SU-DHL-6 (cell line): ENCODE measurements around the gene L3MBTL4.

Source experiments
- H2AFZ ChIP-seq: fragments of 200-600 bp; sonication (generic); 2 replicates; pipeline ENCODE4 v1.6.1; 2014; ENCODE audit warnings: low read depth, mild to moderate bottlenecking, moderate library complexity, mixed read lengths, antibody characterized with exemption, low read length; ENCODE audit not compliant: severe bottlenecking
- H3F3A ChIP-seq: fragments of 200-600 bp; shearing (Covaris generic); 2 replicates; pipeline ENCODE4 v1.6.0; 2016; ENCODE audit warnings: antibody characterized with exemption, mild to moderate bottlenecking; ENCODE audit not compliant: insufficient read depth
- H3K27ac ChIP-seq: fragments of 200-600 bp; sonication (generic); 2 replicates; pipeline ENCODE4 v1.5.1; 2016; ENCODE audit warnings: low read depth, mild to moderate bottlenecking, low read length, moderate library complexity, mixed read lengths
- H3K27me3 ChIP-seq: fragments of 200-600 bp; sonication (generic), shearing (Covaris generic); 2 replicates; pipeline ENCODE4 v1.6.0; 2014; ENCODE audit warnings: mild to moderate bottlenecking, low read length
- H3K36me3 ChIP-seq: fragments of 200-600 bp; sonication (generic); 2 replicates; pipeline ENCODE4 v1.6.1; 2014; ENCODE audit warnings: mild to moderate bottlenecking, low read length, mixed read lengths
- H3K4me2 ChIP-seq: fragments of 300-600, 200-600 bp; shearing (Covaris generic), sonication (generic); 2 replicates; pipeline ENCODE4 v1.6.0; 2014; ENCODE audit warnings: low read length, low read depth, mild to moderate bottlenecking; ENCODE audit not compliant: poor library complexity, severe bottlenecking
- H3K4me3 ChIP-seq: fragments of 200-600 bp; sonication (generic); 2 replicates; pipeline ENCODE4 v1.5.1; 2014; ENCODE audit warnings: antibody characterized with exemption, low read length, mild to moderate bottlenecking, mixed read lengths; ENCODE audit not compliant: insufficient read depth, poor library complexity, severe bottlenecking
- H3K79me2 ChIP-seq: fragments of 200-600 bp; sonication (generic); 2 replicates; pipeline ENCODE4 v1.6.1; 2014; ENCODE audit warnings: mild to moderate bottlenecking, low read length, moderate library complexity; ENCODE audit not compliant: insufficient read depth
- H3K9ac ChIP-seq: fragments of 200-600 bp; sonication (generic); 2 replicates; pipeline ENCODE4 v1.7.0; 2014; ENCODE audit warnings: mild to moderate bottlenecking, low read length
- H3K9me2 ChIP-seq: fragments of 200-600 bp; sonication (generic); replicated peaks from 2 replicates; pipeline ENCODE4 v1.6.1; 2014; ENCODE audit warnings: low read length; ENCODE audit not compliant: insufficient read depth
- H3K9me3 ChIP-seq: fragments of 200-600 bp; sonication (generic); 2 replicates; pipeline ENCODE4 v1.6.1; 2014; ENCODE audit warnings: low read length, mixed read lengths; ENCODE audit not compliant: insufficient read depth
- H4K20me1 ChIP-seq: fragments of 200-600 bp; sonication (generic); 2 replicates; pipeline ENCODE4 v1.6.1; 2014; ENCODE audit warnings: low read depth, mild to moderate bottlenecking, antibody characterized with exemption, low read length, moderate library complexity, mixed read lengths
- EZH2phosphoT487 ChIP-seq: fragments of 200-600 bp; sonication (generic), shearing (Covaris generic); conservative IDR thresholded peaks from 2 replicates; pipeline ENCODE4 v1.6.1; 2018; ENCODE audit warnings: mild to moderate bottlenecking, antibody characterized with exemption, low read length, moderate library complexity, mixed read lengths
- TF ChIP-seq, protein P1 (sequence below): fragments of 200-600 bp; sonication (generic); IDR thresholded peaks from one replicate; pipeline ENCODE4 v1.5.1; 2017; ENCODE audit warnings: antibody characterized with exemption, mild to moderate bottlenecking, low read length, moderate library complexity; ENCODE audit not compliant: insufficient read depth, poor library complexity, severe bottlenecking

The L3MBTL4 gene

DNA sequence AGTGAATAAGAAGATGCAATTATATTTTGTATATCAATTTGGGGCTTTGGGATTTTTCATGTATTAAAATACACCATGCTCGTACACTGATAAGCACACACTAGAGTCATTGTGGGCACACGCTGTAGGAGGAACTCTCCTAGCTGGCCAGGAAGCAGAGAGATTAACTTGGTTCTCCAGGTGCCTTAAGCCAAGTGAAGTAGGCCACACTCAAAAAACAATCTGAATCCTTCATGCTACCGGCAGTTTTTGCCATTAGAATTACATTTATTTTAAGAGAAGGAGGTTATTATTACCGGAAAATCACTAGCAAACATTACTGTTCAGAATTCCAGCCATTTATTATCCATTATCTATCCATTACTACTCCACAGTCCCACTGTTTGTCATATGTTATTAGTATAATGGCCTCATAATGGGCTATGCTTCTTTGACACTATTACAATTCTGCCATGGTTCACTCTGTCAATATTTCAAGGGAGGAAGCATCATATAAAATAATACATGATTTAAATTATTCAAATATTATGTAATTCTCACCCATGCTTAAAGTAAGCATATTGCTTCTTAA is 214.4 kb downstream of the L3MBTL4 start:
- Histone ChIP-seq H3F3A (no peaks in the 10 kb centered on the region), H3K27ac (no peak overlapping the region), H4K20me1 (no peaks in the 10 kb centered on the region), H2AFZ (no peak overlapping the region), H3K36me3 (no peaks in the 10 kb centered on the region), H3K4me2 (no peak overlapping the region), H3K9me3 (no peaks in the 10 kb centered on the region), H3K27me3 (no peaks in the 10 kb centered on the region), H3K9ac (no peak overlapping the region), H3K9me2 (no peaks in the 10 kb centered on the region), H3K4me3 (no peak overlapping the region), H3K79me2 (no peaks in the 10 kb centered on the region)
- TF ChIP-seq EZH2phosphoT487: no peak
- TF ChIP-seq, protein P1, sequence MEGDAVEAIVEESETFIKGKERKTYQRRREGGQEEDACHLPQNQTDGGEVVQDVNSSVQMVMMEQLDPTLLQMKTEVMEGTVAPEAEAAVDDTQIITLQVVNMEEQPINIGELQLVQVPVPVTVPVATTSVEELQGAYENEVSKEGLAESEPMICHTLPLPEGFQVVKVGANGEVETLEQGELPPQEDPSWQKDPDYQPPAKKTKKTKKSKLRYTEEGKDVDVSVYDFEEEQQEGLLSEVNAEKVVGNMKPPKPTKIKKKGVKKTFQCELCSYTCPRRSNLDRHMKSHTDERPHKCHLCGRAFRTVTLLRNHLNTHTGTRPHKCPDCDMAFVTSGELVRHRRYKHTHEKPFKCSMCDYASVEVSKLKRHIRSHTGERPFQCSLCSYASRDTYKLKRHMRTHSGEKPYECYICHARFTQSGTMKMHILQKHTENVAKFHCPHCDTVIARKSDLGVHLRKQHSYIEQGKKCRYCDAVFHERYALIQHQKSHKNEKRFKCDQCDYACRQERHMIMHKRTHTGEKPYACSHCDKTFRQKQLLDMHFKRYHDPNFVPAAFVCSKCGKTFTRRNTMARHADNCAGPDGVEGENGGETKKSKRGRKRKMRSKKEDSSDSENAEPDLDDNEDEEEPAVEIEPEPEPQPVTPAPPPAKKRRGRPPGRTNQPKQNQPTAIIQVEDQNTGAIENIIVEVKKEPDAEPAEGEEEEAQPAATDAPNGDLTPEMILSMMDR: no peak

DNA sequence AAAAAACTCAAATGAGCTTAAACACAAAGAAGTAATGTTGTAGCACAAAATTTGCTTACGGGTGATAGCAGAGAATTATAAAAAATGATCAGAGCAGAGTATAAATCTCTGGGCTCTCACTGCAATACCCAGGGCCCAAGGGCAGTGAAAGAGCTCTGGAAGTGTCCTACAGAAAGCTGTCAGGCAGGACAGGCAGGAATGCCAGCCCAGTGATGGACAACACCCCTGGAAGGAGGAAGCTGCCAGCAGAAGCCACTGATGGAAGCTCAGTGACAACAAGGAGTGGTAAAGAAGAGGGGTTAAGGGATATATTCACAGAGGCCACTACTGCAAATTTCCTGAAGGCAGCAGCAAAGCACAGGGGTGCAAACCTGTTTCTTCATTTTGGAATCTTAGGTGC is 214.9 kb downstream of the L3MBTL4 start:
- TF ChIP-seq, protein P1: no peak
- TF ChIP-seq EZH2phosphoT487: no peak
- Histone ChIP-seq H3K79me2 (no peaks in the 10 kb centered on the region), H3K9me2 (no peaks in the 10 kb centered on the region)

DNA sequence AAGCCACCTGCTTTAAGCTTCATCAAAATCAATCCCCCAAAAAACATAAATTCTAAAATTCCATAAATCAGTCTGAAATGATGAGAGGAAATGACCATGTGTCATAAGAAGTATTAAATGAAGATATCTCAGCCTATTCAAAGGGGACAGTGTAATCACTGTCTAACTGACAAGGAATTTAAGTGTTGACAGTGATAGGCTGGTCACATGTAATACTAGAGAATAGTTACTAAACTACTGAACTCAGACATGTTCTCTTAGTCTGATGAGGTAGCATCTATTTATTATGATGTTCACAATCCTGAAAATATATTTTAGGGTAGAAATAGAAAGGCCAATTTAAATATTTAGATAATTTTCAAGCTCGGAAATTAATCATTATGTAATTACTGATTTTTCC is 216.1 kb downstream of the L3MBTL4 start:
- TF ChIP-seq EZH2phosphoT487: no peak
- TF ChIP-seq, protein P1: no peak
- no peak overlapping the region for H3K9ac ChIP-seq
- no peaks in the 10 kb centered on the region for H3K79me2 ChIP-seq
- no peaks in the 10 kb centered on the region for H3F3A ChIP-seq
- no peaks in the 10 kb centered on the region for H3K9me3 ChIP-seq
- H3K36me3 ChIP-seq: no peaks in the 10 kb centered on the region
- no peaks in the 10 kb centered on the region for H4K20me1 ChIP-seq
- no peaks in the 10 kb centered on the region for H3K9me2 ChIP-seq
- H3K4me3 ChIP-seq: no peak overlapping the region
- H2AFZ ChIP-seq: no peak overlapping the region
- no peak overlapping the region for H3K27ac ChIP-seq
- H3K4me2 ChIP-seq: no peak overlapping the region
- no peaks in the 10 kb centered on the region for H3K27me3 ChIP-seq

More for the DNA sequence above, 214.9 kb downstream of the L3MBTL4 start:
- no peak overlapping the region for H3K4me2 ChIP-seq
- no peaks in the 10 kb centered on the region for H3F3A ChIP-seq
- H3K9ac ChIP-seq: no peak overlapping the region
- no peak overlapping the region for H3K27ac ChIP-seq
- no peak overlapping the region for H2AFZ ChIP-seq
- H3K4me3 ChIP-seq: no peak overlapping the region
- H3K27me3 ChIP-seq: no peaks in the 10 kb centered on the region
- no peaks in the 10 kb centered on the region for H3K36me3 ChIP-seq
- no peaks in the 10 kb centered on the region for H4K20me1 ChIP-seq
- no peaks in the 10 kb centered on the region for H3K9me3 ChIP-seq
